Prostate gland (tissue), 2 donors: ENCODE measurements around the gene CARNS1.

Source experiments
- POLR2AphosphoS5 ChIP-seq: sonication (generic); formaldehyde crosslinking; IDR thresholded peaks from one replicate; pipeline ENCODE4 v1.6.1; 2017; ENCODE audit warnings: antibody characterized with exemption
- TF ChIP-seq, protein P1 (sequence below), 4 experiments: fragments of 200-600 bp in 2 of 4; fragments of 450-650 bp in 2 of 4; sonication (generic) in 2 of 4; IDR thresholded peaks; 1 replicate in 3 of 4; 2 replicates in 1 of 4; pipeline ENCODE4 v1.5.1; 2016 to 2019; ENCODE audit warnings: antibody characterized with exemption in 4 of 4, mild to moderate bottlenecking in 2 of 4, moderate library complexity in 2 of 4

DNA sequence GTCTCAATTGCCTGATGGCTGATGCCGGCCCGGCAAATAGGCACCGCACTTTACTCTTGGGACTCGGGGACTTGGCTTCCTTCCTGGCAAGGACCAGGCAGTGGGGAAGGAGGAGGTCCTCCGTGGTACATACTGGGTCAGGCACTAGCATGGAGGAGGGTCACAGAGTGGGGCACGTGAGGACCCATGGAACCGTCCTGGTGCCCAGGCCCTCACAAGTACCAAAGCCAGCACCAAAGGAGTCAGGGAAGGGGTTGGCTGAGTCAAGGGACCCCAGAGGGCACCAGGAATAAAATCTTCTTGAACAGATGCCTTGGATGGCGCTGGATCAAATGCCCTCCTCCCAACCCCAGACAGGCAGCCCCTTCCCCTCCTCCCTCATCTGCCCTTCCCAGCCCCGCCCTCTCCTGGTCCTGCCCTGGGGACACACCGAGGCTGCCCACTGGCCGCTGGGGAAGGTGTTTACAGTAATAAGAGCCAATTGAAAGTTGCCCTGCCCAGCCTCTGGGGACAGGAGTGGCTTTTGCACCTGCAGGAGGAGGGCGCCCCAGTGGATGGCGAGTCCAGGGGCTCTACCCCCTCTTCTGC lies 5.6 kb upstream of the CARNS1 start:
- TF ChIP-seq, protein P1, sequence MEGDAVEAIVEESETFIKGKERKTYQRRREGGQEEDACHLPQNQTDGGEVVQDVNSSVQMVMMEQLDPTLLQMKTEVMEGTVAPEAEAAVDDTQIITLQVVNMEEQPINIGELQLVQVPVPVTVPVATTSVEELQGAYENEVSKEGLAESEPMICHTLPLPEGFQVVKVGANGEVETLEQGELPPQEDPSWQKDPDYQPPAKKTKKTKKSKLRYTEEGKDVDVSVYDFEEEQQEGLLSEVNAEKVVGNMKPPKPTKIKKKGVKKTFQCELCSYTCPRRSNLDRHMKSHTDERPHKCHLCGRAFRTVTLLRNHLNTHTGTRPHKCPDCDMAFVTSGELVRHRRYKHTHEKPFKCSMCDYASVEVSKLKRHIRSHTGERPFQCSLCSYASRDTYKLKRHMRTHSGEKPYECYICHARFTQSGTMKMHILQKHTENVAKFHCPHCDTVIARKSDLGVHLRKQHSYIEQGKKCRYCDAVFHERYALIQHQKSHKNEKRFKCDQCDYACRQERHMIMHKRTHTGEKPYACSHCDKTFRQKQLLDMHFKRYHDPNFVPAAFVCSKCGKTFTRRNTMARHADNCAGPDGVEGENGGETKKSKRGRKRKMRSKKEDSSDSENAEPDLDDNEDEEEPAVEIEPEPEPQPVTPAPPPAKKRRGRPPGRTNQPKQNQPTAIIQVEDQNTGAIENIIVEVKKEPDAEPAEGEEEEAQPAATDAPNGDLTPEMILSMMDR (IDR thresholded peaks at IDR 0.05), result no peak
- no peak for TF ChIP-seq POLR2AphosphoS5
